Skeletal muscle tissue (tissue), 4 donors: ENCODE data around the gene DHRS3. TPM values are rescaled to one million over a fixed set of nuclear protein-coding genes. Genes with fewer than 3 reads are reported as not detected.

ENCODE experiments used
- H3K27ac ChIP-seq: one replicate; pipeline ENCODE4 v1.7.0; 2013; ENCODE audit warnings: mild to moderate bottlenecking, low read depth, low read length, inconsistent platforms
- H3K27me3 ChIP-seq, 3 donors: one replicate each; pipeline ENCODE4 v1.7.0; 2013; ENCODE audit warnings: low read length in 3 of 3; ENCODE audit not compliant: control insufficient read depth in 3 of 3, insufficient read depth in 3 of 3
- H3K36me3 ChIP-seq, 3 donors: one replicate each; pipeline ENCODE4 v1.7.0; 2013; ENCODE audit warnings: low read length in 3 of 3; ENCODE audit not compliant: control insufficient read depth in 3 of 3, insufficient read depth in 3 of 3
- H3K4me1 ChIP-seq, 3 donors: one replicate each; pipeline ENCODE4 v1.7.0; 2013; ENCODE audit warnings: low read length in 3 of 3, mild to moderate bottlenecking in 3 of 3; ENCODE audit not compliant: control insufficient read depth in 3 of 3, insufficient read depth in 3 of 3
- H3K4me3 ChIP-seq, 3 donors: one replicate each; pipeline ENCODE4 v1.7.0; 2013; ENCODE audit warnings: low read length in 3 of 3
- H3K9ac ChIP-seq, 3 donors: one replicate each; pipeline ENCODE4 v1.7.0; 2013; ENCODE audit warnings: low read length in 3 of 3, mild to moderate bottlenecking in 3 of 3, moderate library complexity in 2 of 3, low read depth in 1 of 3
- H3K9me3 ChIP-seq, 3 donors: one replicate each; pipeline ENCODE4 v1.7.0; 2013; ENCODE audit warnings: low read length in 3 of 3; ENCODE audit not compliant: control insufficient read depth in 3 of 3
- total RNA-seq: library from RNA; depleted of rRNA; stranded (reverse); fragments of >200 nt; gene quantifications from one replicate; pipeline ENCODE4 v1.2.3, GENCODE V29; 2014
- donor health status: Osteomylitis.

DHRS3 gene
- total RNA-seq, 1 donor from 2014 or later = 37.6 TPM

GRCh38 chr1:12609469-12610003 is 8.5 kb downstream of the DHRS3 start:
- Histone ChIP-seq H3K27ac (no peak overlapping the region), H3K27me3 (no peaks in the 10 kb centered on the region), H3K36me3 (peaks cover 10 to 29% (median 18%) of the 10 kb centered on the region in 3 donors), H3K4me3 (no peak overlapping the region), H3K9me3 (no peaks in the 10 kb centered on the region), H3K9ac (no peak overlapping the region), H3K4me1 (peaks cover 28 to 39% (median 34%) of the 10 kb centered on the region in 3 donors)

DNA sequence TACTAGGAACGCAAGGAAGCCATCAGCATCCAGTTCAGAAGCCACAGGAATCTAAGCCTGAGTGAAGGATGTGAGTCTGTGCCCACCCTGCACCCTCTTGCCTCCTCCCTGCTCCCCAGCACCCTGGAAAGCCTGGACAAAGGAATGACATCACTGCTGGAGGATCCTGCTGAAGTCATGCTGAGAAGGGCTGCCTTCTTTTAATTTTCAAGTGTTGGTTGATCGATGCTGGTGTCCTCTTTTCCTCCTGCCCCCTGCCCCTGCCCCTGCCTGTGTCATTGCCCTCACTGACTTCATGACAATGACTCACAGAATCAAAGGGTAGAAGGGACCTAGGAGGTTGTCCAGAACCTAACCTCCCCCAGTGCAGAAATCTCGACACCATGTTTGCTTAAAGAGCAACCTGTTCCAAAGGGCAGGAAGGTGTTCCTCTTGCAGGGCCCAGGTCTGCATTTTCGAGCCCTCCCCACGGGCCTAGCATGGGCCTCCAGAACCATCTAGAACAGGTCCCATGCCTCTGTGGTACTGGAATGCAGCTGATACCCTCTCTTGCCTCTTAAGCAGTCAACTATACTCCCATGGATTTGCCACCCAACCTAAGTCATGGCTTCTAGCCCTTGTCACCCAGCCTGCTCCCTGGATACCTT is 9.6 kb downstream of the DHRS3 start:
- H3K4me1 ChIP-seq = peaks cover 31 to 41% (median 38%) of the 10 kb centered on the region in 3 donors
- no peak overlapping the region for H3K4me3 ChIP-seq
- no peak overlapping the region for H3K27ac ChIP-seq
- no peak overlapping the region for H3K9ac ChIP-seq
- no peaks in the 10 kb centered on the region for H3K9me3 ChIP-seq
- H3K36me3 ChIP-seq = peaks cover 13 to 33% (median 18%) of the 10 kb centered on the region in 3 donors
- no peaks in the 10 kb centered on the region for H3K27me3 ChIP-seq

GRCh38 chr1:12607263-12607662 is 10.7 kb downstream of the DHRS3 start:
- peaks cover 10 to 32% (median 15%) of the 10 kb centered on the region in 3 donors for H3K36me3 ChIP-seq
- H3K4me3 ChIP-seq = no peak overlapping the region
- no peaks in the 10 kb centered on the region for H3K27me3 ChIP-seq
- peaks cover 41 to 45% (median 45%) of the 10 kb centered on the region in 3 donors for H3K4me1 ChIP-seq
- H3K9me3 ChIP-seq = no peaks in the 10 kb centered on the region
- no peak overlapping the region for H3K27ac ChIP-seq
- no peak overlapping the region for H3K9ac ChIP-seq

- H3K36me3 ChIP-seq = peaks cover 0 to 16% (median 6%) of the 10 kb centered on the region in 3 donors
- peaks cover 61 to 64% (median 64%) of the 10 kb centered on the region in 3 donors for H3K4me1 ChIP-seq
- H3K4me3 ChIP-seq = no peak overlapping the region
- no peaks in the 10 kb centered on the region for H3K9me3 ChIP-seq
- no peaks in the 10 kb centered on the region for H3K27me3 ChIP-seq
- H3K9ac ChIP-seq = no peak overlapping the region
- H3K27ac ChIP-seq = no peak overlapping the region
Observed at GRCh38 chr1:12604986-12605385, 13.0 kb downstream of the DHRS3 start.

- H3K9ac ChIP-seq = no peak overlapping the region
- H3K27me3 ChIP-seq = no peaks in the 10 kb centered on the region
- H3K27ac ChIP-seq = peak overlapping the region; percentile 13
- H3K9me3 ChIP-seq = no peaks in the 10 kb centered on the region
- peaks cover 0 to 10% (median 6%) of the 10 kb centered on the region in 3 donors for H3K36me3 ChIP-seq
- H3K4me1 ChIP-seq = peaks cover 63 to 65% (median 64%) of the 10 kb centered on the region in 3 donors
- H3K4me3 ChIP-seq = peak overlapping the region in 1 of 3 donors; percentile 15
Observed at GRCh38 chr1:12604114-12604874, 13.7 kb downstream of the DHRS3 start.

DNA sequence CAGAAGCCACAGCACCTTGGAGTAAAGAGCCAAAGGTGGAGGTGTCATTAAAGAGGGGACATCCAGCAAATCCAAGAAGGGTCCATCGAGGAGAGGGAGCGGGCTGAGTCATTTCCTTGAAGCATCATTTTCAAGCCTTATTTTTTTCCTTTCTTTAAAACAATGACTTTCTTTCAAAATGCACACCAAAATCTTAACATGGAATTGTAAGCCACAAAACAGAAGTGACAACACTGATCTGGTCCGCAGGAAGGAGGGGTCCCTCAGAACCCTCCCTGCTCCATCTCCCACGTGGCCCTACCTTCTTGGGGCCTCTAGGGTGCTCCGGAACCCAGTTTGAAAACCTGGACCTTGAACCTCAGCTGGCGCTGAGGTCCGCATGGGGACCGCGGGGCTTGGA is 14.8 kb downstream of the DHRS3 start:
- Histone ChIP-seq H3K9ac (no peak overlapping the region), H3K4me1 (peaks cover 63 to 65% (median 63%) of the 10 kb centered on the region in 3 donors), H3K27ac (no peak overlapping the region), H3K27me3 (no peaks in the 10 kb centered on the region), H3K36me3 (peaks cover 0 to 8% (median 6%) of the 10 kb centered on the region in 3 donors), H3K4me3 (no peak overlapping the region), H3K9me3 (no peaks in the 10 kb centered on the region)

- Histone ChIP-seq H3K9me3 (no peaks in the 10 kb centered on the region), H3K9ac (peak overlapping the region in 2 of 3 donors; percentile 27 to 54), H3K4me3 (no peak overlapping the region), H3K27ac (peak overlapping the region; percentile 76), H3K36me3 (peaks cover 0 to 6% (median 6%) of the 10 kb centered on the region in 3 donors), H3K4me1 (peaks cover 67 to 69% (median 68%) of the 10 kb centered on the region in 3 donors), H3K27me3 (no peaks in the 10 kb centered on the region)
Observed at GRCh38 chr1:12602659-12603024, 15.4 kb downstream of the DHRS3 start.

DNA sequence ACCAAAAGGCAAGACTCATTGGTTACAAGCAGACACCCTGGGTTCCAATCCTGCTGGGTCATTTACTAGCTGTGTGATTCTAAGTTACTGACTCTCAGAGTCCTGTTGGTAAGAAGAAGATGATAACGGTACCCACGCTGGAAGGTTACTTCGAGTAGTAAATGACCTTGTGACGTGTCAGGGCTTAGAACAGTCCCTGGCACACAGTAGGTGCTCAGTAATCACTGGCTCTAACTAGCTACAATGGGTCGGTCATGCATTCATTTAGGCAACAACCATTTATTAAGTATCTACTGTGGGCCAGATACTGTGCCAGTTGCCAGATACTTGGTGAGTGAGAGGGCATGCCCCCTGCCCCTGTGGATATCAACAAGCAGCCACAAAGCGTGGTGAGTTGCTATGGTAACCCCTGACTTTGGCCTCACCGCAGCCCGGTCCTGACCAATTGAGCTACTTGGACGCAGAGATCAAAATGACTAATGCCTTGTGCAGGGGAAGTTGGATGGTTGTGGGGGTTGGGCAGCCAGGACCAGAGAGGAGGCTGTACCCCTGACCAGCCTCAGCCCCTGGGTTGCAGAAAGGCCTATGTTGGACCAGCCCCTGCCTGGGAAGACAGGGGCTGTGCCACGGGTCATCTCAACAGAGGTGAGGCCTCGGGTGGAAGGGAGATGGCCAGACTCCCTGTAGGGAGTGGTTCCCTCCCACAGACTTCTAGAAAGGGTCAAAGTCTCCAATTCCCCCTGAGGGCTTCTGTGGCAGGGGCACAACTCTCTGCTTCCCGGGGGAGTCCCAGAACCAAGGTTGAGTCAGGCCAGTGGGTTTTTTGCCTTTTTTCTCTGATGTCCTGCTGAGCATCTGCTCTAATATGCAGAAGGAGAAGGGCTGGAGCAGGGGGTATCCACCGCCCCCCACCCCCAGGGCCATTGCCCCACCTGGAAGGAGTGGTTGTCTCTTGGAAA is 16.0 kb downstream of the DHRS3 start:
- no peaks in the 10 kb centered on the region for H3K27me3 ChIP-seq
- peak overlapping the region; percentile 76 for H3K27ac ChIP-seq
- H3K36me3 ChIP-seq = peaks cover 0 to 6% (median 6%) of the 10 kb centered on the region in 3 donors
- no peaks in the 10 kb centered on the region for H3K9me3 ChIP-seq
- H3K4me1 ChIP-seq = peaks cover 73 to 76% (median 75%) of the 10 kb centered on the region in 3 donors
- peak overlapping the region in 1 of 3 donors; percentile 6 for H3K4me3 ChIP-seq
- peak overlapping the region in 2 of 3 donors; percentile 27 to 54 for H3K9ac ChIP-seq

- Histone ChIP-seq H3K9ac (peak overlapping the region in 2 of 3 donors; percentile 33 to 76), H3K9me3 (no peaks in the 10 kb centered on the region), H3K4me3 (peak overlapping the region in 2 of 3 donors; percentile 3 to 45), H3K4me1 (peaks cover 83 to 85% (median 84%) of the 10 kb centered on the region in 3 donors), H3K27ac (peak overlapping the region; percentile 76), H3K36me3 (peaks cover 0 to 6% (median 3%) of the 10 kb centered on the region in 3 donors), H3K27me3 (no peaks in the 10 kb centered on the region)
Observed at GRCh38 chr1:12600880-12601633, 17.0 kb downstream of the DHRS3 start.
